Activated CD8-positive, alpha-beta memory T cell treated with anti-CD3 and anti-CD28 coated beads for 36 hours (primary cell): ENCODE results near the gene SYNM. TPM values are rescaled to one million over a fixed set of nuclear protein-coding genes. Genes with fewer than 3 reads are reported as not detected.

Experiments
- CTCF ChIA-PET: fragments of 350-600 bp; sonication (Branson Sonifier 250); formaldehyde crosslinking; loops from one replicate; lab custom pipeline; 2021; ENCODE audit warnings: antibody characterized with exemption; lab: Charles Lee
- POLR2A ChIA-PET: fragments of 350-600 bp; sonication (Branson Sonifier 250); formaldehyde crosslinking; loops from one replicate; lab custom pipeline; 2021; ENCODE audit warnings: antibody characterized with exemption; lab: Charles Lee
- total RNA-seq, 2 experiments: library from RNA; stranded (reverse); gene quantifications; one replicate each; pipeline ENCODE4 v1.2.3, GENCODE V29; 2021

SYNM gene
- total RNA-seq, 2 experiments from 2014 or later = 1.0 to 1.2 TPM

DNA sequence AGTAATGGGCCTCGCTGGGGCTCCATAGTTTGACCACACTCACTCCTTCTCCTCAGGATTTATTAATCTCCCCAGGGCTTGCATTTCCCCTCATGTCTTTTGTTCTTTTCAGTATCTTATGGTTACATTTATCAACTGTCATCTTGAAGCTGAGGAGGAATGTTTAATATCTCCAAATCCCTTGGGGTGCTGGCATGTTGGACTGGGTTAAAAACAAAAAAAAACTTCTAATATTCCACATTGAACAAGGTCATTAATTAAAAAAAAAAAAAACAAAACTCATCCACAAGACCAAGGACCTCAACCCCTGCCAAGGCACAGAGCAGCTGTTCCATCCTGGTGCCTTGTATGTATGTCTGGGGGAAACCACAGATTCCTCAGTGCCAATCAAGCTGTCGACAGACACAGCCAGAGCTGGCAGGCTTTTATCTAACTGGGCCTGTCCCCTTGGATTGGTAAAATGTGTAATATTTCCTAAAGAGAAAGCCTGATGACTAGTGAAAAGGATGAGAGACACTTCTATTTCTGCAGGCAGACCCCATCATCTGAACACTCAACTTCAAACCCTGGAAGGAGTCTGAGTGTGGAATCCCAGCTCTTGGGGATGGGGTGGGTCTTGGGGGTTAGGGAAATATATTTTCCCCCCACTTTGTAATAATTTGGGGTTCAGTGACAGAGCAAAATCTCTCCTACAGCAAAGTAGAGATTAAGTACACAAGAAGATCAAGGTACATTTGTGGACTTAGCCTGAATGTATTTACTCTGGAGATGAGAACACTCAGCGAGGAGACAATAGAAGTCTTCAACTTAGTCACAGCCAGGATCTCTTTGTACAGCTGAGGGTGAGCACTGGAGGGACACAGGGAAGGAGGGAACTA is 75.4 kb downstream of the SYNM start:
- ChIA-PET CTCF (no interaction called here), POLR2A (no interaction called here)

DNA sequence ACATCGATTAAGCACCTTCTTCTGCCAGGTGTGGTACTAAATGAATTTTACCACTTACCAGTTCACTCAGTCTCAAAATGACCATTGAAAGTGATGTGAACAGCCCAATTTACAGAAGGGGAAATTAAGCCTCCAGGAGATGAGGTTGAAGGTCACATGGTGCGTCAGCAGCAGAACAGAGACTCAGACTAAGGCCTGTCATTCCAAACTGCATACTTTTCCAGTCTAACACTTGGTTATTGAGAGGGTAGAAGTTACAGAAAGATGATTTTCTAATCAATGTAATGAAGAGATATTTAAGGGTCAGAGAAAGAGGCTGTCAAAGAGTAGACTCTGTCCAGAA is 76.1 kb downstream of the SYNM start:
- ChIA-PET POLR2A (no interaction called here), CTCF (no interaction called here)

DNA sequence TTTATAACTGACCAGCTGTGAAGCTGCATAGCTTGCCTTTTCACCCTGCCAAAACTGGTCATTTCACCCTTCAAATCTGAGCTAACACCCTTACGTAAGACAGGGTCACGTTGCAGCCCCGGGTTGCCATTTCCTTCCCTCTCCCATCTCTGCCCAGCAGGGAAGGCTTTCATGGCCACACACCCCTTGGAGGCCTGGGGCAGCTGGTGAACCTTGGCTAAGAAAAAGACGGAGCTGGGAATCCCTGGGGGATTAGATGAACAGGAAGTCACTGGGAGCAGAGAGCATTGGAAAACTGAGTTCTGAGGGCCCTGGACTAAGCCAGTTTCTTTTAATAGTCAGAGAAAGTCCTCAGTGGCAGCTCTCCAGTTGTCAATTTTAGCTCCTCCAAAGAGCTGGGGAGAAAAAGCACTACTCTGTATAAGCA is 76.7 kb downstream of the SYNM start:
- POLR2A ChIA-PET = no interaction called here

DNA sequence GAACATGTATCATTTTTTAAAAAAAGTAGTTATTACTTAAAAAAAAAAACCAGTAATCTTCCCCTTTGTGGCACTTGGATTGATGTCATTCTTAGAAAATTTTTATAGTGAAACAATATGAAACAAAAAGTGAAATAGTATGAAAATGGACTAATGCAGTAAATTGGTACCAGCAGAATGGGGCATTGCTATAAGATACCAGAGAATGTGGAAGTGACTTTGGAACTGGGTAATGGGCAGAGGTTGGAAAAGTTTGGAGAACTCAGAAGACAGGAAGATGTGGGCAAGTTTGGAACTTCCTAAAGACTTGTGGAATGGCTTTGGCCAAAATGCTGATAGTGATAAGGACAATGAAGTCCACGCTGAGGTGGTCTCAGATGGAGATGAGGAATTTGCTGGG is 77.9 kb downstream of the SYNM start:
- ChIA-PET POLR2A (no interaction called here), CTCF (no interaction called here)

More for the DNA sequence above, 76.7 kb downstream of the SYNM start:
- CTCF ChIA-PET = no interaction called here

Other genes starting within 250 kb of the SYNM start
- gene PGPEP1L, start 97.3 kb upstream of the SYNM start, total RNA-seq = not detected
- gene TTC23, start 144.5 kb downstream of the SYNM start, total RNA-seq = 1 to 10 TPM; 2.1 to 2.2 TPM
- 10 to 100 TPM; 17.0 to 17.6 TPM for gene LRRC28, start 146.4 kb downstream of the SYNM start, total RNA-seq